K562 (cell line): ENCODE measurements around the gene ANAPC16. TPM values are rescaled to one million over a fixed set of nuclear protein-coding genes. Genes with fewer than 3 reads are reported as not detected.

Source experiments
- ASH1L ChIP-seq: fragments of 450-650 bp; IDR thresholded peaks from 2 replicates; pipeline ENCODE4 v1.6.1; 2018; ENCODE audit warnings: borderline replicate concordance, mild to moderate bottlenecking, low read depth; ENCODE audit not compliant: partially characterized antibody
- CLOCK ChIP-seq: fragments of 250-450 bp; sonication (Bioruptor Pico); IDR thresholded peaks from 2 replicates; pipeline ENCODE4 v1.4.0; 2020; ENCODE audit warnings: mild to moderate bottlenecking, moderate library complexity, borderline replicate concordance
- ELF4 ChIP-seq: fragments of 450-650 bp; formaldehyde crosslinking; IDR thresholded peaks from 2 replicates; pipeline ENCODE4 v1.4.0; 2022; ENCODE audit warnings: missing genetic modification characterization
- MTA1 ChIP-seq: fragments of 450-650 bp; IDR thresholded peaks from 2 replicates; pipeline ENCODE4 v1.6.1; 2017; ENCODE audit warnings: borderline replicate concordance
- MTF1 ChIP-seq: fragments of 250-450 bp; sonication (Bioruptor Pico); IDR thresholded peaks from 2 replicates; pipeline ENCODE4 v1.9.0; 2021; ENCODE audit warnings: moderate library complexity, mild to moderate bottlenecking, inconsistent platforms, borderline replicate concordance
- POLR2G ChIP-seq: fragments of 200-400 bp; formaldehyde crosslinking; IDR thresholded peaks from 2 replicates; pipeline ENCODE4 v1.6.1; 2017; ENCODE audit warnings: low read depth, mild to moderate bottlenecking, antibody characterized with exemption, low read length, moderate library complexity
- RCOR1 ChIP-seq, 2 experiments: IDR thresholded peaks; 2 replicates each; pipeline ENCODE4 v1.6.1; 2012; ENCODE audit warnings: low read depth in 2 of 2, low read length in 2 of 2, borderline replicate concordance in 1 of 2, improper control_type of control experiment in 1 of 2
- SMAD4 ChIP-seq: fragments of 250-450 bp; sonication (Bioruptor Pico); conservative IDR thresholded peaks from 2 replicates; pipeline ENCODE4 v1.8.0; 2021; ENCODE audit warnings: inconsistent platforms, mild to moderate bottlenecking, moderate library complexity
- SMARCA4 ChIP-seq: fragments of 450-650 bp; IDR thresholded peaks from 2 replicates; pipeline ENCODE4 v1.6.1; 2016
- TEAD1 ChIP-seq, 2 experiments: fragments of 450-650 bp in 1 of 2; sonication (generic) in 1 of 2; formaldehyde crosslinking; IDR thresholded peaks; 2 replicates each; pipeline versions ENCODE4 v1.4.0 to v1.8.0; 2020 to 2022; ENCODE audit warnings: mild to moderate bottlenecking in 2 of 2, missing genetic modification reagents in 1 of 2
- TFAM ChIP-seq: fragments of 250-450 bp; sonication (Bioruptor Pico); conservative IDR thresholded peaks from 2 replicates; pipeline ENCODE4 v1.5.0; 2021; ENCODE audit warnings: mild to moderate bottlenecking, moderate library complexity
- THRA ChIP-seq: fragments of 450-650 bp; IDR thresholded peaks from 2 replicates; pipeline ENCODE4 v1.6.1; 2017; ENCODE audit warnings: mild to moderate bottlenecking, moderate library complexity
- polyA plus RNA-seq, 8 experiments: library from polyadenylated mRNA; depleted of rRNA in 4 of 8; stranded (reverse) in 5 of 8; unstranded in 3 of 8; fragments of >200 nt; fragmentation: Nextera tagmentation in 2 of 8; fragmentation: Illumina TruSeq in 1 of 8; extraction: Ambion mirVana in 2 of 8; extraction: Trizol in 1 of 8; gene quantifications; 2 replicates each; pipeline versions ENCODE4 v1.2.1 to v1.2.3, GENCODE V29; 2011 to 2014; ENCODE audit warnings: inconsistent platforms in 1 of 8, missing spikeins in 1 of 8
- total RNA-seq, 7 experiments: library from RNA; depleted of rRNA in 6 of 7; stranded (reverse); fragments of >200 nt in 6 of 7; fragmentation: Illumina TruSeq in 2 of 7; extraction: Trizol in 2 of 7; gene quantifications; 2 replicates each; pipeline versions ENCODE4 v1.2.1 to v1.2.3, GENCODE V29; 2011 to 2021; ENCODE audit warnings: low replicate concordance in 1 of 7
- TF ChIP-seq, protein P1 (sequence below), 2 experiments: IDR thresholded peaks in 1 of 2; conservative IDR thresholded peaks in 1 of 2; 2 replicates each; pipeline ENCODE4 v1.6.1; 2016; ENCODE audit warnings: low read depth in 2 of 2, mild to moderate bottlenecking in 1 of 2, missing compliant biosample characterization in 1 of 2, missing genetic modification characterization in 1 of 2, moderate library complexity in 1 of 2
- TF ChIP-seq, protein P2 (sequence below): fragments of 250-450 bp; sonication (Bioruptor Pico); IDR thresholded peaks from 2 replicates; pipeline ENCODE4 v1.4.0; 2020; ENCODE audit warnings: mild to moderate bottlenecking, moderate library complexity

The ANAPC16 gene
- total and polyA plus RNA-seq, 9 of the 15 experiments (the other 6 are each of a cell fraction or from before 2014, with no cell fraction given) = 42.6 to 208 (median 108) TPM

GRCh38 chr10:72254813-72255568 lies 39.2 kb downstream of the ANAPC16 start (continued):
- TF ChIP-seq, protein P1, sequence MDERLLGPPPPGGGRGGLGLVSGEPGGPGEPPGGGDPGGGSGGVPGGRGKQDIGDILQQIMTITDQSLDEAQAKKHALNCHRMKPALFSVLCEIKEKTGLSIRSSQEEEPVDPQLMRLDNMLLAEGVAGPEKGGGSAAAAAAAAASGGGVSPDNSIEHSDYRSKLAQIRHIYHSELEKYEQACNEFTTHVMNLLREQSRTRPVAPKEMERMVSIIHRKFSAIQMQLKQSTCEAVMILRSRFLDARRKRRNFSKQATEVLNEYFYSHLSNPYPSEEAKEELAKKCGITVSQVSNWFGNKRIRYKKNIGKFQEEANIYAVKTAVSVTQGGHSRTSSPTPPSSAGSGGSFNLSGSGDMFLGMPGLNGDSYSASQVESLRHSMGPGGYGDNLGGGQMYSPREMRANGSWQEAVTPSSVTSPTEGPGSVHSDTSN (CRISPR knock-in tag; IDR thresholded peaks at IDR 0.05; ENCODE audit: low read depth) = no peak
- TF ChIP-seq, protein P1 (tag; conservative IDR thresholded peaks at IDR 0.05; ENCODE audit: low read depth) = 0 out of 2 replicates have a peak, but pooled peaks have one; percentile 3
- no peak for TF ChIP-seq MTF1 (CRISPR knock-in tag)
- TF ChIP-seq, protein P2, sequence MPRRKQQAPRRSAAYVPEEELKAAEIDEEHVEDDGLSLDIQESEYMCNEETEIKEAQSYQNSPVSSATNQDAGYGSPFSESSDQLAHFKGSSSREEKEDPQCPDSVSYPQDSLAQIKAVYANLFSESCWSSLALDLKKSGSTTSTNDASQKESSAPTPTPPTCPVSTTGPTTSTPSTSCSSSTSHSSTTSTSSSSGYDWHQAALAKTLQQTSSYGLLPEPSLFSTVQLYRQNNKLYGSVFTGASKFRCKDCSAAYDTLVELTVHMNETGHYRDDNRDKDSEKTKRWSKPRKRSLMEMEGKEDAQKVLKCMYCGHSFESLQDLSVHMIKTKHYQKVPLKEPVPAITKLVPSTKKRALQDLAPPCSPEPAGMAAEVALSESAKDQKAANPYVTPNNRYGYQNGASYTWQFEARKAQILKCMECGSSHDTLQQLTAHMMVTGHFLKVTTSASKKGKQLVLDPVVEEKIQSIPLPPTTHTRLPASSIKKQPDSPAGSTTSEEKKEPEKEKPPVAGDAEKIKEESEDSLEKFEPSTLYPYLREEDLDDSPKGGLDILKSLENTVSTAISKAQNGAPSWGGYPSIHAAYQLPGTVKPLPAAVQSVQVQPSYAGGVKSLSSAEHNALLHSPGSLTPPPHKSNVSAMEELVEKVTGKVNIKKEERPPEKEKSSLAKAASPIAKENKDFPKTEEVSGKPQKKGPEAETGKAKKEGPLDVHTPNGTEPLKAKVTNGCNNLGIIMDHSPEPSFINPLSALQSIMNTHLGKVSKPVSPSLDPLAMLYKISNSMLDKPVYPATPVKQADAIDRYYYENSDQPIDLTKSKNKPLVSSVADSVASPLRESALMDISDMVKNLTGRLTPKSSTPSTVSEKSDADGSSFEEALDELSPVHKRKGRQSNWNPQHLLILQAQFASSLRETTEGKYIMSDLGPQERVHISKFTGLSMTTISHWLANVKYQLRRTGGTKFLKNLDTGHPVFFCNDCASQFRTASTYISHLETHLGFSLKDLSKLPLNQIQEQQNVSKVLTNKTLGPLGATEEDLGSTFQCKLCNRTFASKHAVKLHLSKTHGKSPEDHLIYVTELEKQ (CRISPR knock-in tag) = 0 out of 2 replicates have a peak, but pooled peaks have one; percentile 10
- peak; percentile 47 for TF ChIP-seq SMARCA4
- TF ChIP-seq TEAD1 (CRISPR knock-in tag; IDR thresholded peaks at IDR 0.05) = no peak
- peak; percentile 7 to 59; a peak in 2 of 4 replicates for TF ChIP-seq RCOR1 (IDR thresholded peaks at IDR 0.05; ENCODE audit: borderline replicate concordance in 1 of 2, low read depth in 2 of 2, low read length in 2 of 2)
- TF ChIP-seq MTA1 = peak; percentile 40; the same call in 1 of the 2 replicates
- TF ChIP-seq SMAD4 (CRISPR knock-in tag) = peak; percentile 76
- TF ChIP-seq CLOCK (CRISPR knock-in tag) = no peak
- TF ChIP-seq THRA = no peak
- peak; percentile 71 for TF ChIP-seq POLR2G
- TF ChIP-seq ASH1L = no peak
- peak; percentile 21 for TF ChIP-seq ELF4 (CRISPR knock-in tag)
- TF ChIP-seq TFAM (CRISPR knock-in tag) = no peak
